GM12878 (cell line): ENCODE data around the gene PFKFB2. TPM values are rescaled to one million over a fixed set of nuclear protein-coding genes. Genes with fewer than 3 reads are reported as not detected.
A peak's percentile ranks its signal among the peaks of the same experiment; 100 is the strongest.

Experiments
- ATAC-seq: fragments of 200-7000 bp; cut with Tn5 transposase; 3 replicates; pipeline ENCODE4 v1.9.1; 2020; ENCODE audit warnings: mild to moderate bottlenecking, moderate library complexity
- BruUV-seq: library from RNA; stranded (reverse); fragments of 400-500 nt; replicated peaks from 2 replicates; lab custom pipeline; 2021; lab: Mats Ljungman, UMichigan
- CTCF ChIA-PET: fragments of 300-600 bp; sonication (Branson Sonifier 250); formaldehyde crosslinking; extraction: SDS; loops from one replicate; lab custom pipeline; 2021; ENCODE audit warnings: inconsistent platforms; lab: Yijun Ruan, JAX
- POLR2A ChIA-PET: fragments of 350-600 bp; formaldehyde crosslinking; extraction: SDS; loops from one replicate; lab custom pipeline; 2021; ENCODE audit warnings: inconsistent platforms; lab: Charles Lee
- RAD21 ChIA-PET: fragments of 300-600 bp; sonication (Branson Sonifier 250); formaldehyde crosslinking; loops from one replicate; lab custom pipeline; 2023; ENCODE audit warnings: antibody characterized with exemption; ENCODE audit not compliant: unreplicated experiment; lab: Charles Lee
- SMC1A ChIA-PET: fragments of 300-600 bp; sonication (Branson Sonifier 250); formaldehyde crosslinking; loops from one replicate; lab custom pipeline; 2023; ENCODE audit not compliant: unreplicated experiment, uncharacterized antibody; lab: Charles Lee
- DNase-seq: peaks from one replicate; pipeline ENCODE4 v3.0.0-alpha.2; 2011; ENCODE audit warnings: low read depth, low spot score
- FAIRE-seq: peaks from 3 replicates; lab custom pipeline; 2011; peaks lifted over from hg19 to GRCh38; lab: Jason Lieb, UNC
- H2AFZ ChIP-seq: 2 replicates; pipeline ENCODE4 v1.6.0; 2011; ENCODE audit warnings: low read depth, low read length, control low read depth; ENCODE audit not compliant: control insufficient read depth
- H3K27ac ChIP-seq: 2 replicates; pipeline ENCODE4 v1.5.1; 2011; ENCODE audit warnings: control low read depth; ENCODE audit not compliant: control insufficient read depth, insufficient read depth
- H3K27me3 ChIP-seq, 2 experiments: replicated peaks in 1 of 2; 2 replicates each; pipeline versions ENCODE4 v1.6.0 to v1.6.1; 2011; ENCODE audit warnings: low read length in 1 of 2; ENCODE audit not compliant: control insufficient read depth in 2 of 2, insufficient read depth in 2 of 2
- H3K36me3 ChIP-seq, 2 experiments: 2 replicates each; pipeline ENCODE4 v1.5.1; 2011; ENCODE audit warnings: low read length in 1 of 2; ENCODE audit not compliant: control insufficient read depth in 2 of 2, insufficient read depth in 2 of 2
- H3K4me1 ChIP-seq: 2 replicates; pipeline ENCODE4 v1.6.1; 2011; ENCODE audit warnings: mild to moderate bottlenecking, low read length, moderate library complexity, mixed read lengths; ENCODE audit not compliant: control insufficient read depth, insufficient read depth
- H3K4me2 ChIP-seq: 2 replicates; pipeline ENCODE4 v1.6.0; 2011; ENCODE audit warnings: control low read depth; ENCODE audit not compliant: control insufficient read depth, insufficient read depth
- H3K4me3 ChIP-seq: fragments of 200-600 bp; sonication (generic); 2 replicates; pipeline ENCODE4 v1.5.1; 2016
- H3K79me2 ChIP-seq: 2 replicates; pipeline ENCODE4 v1.6.0; 2011; ENCODE audit warnings: low read length; ENCODE audit not compliant: control insufficient read depth, insufficient read depth
- H3K9ac ChIP-seq: 2 replicates; pipeline ENCODE4 v1.8.0; 2011; ENCODE audit warnings: low read length, control low read depth, mixed read lengths; ENCODE audit not compliant: control insufficient read depth, insufficient read depth
- H3K9me3 ChIP-seq: replicated peaks from 3 replicates; pipeline ENCODE4 v1.5.1; 2011; ENCODE audit warnings: mild to moderate bottlenecking, low read length; ENCODE audit not compliant: control insufficient read depth, insufficient read depth
- H4K20me1 ChIP-seq: 2 replicates; pipeline ENCODE4 v1.6.0; 2011; ENCODE audit not compliant: control insufficient read depth, insufficient read depth
- BCL3 ChIP-seq: IDR thresholded peaks from 2 replicates; pipeline ENCODE4 v1.6.1; 2011; ENCODE audit warnings: borderline replicate concordance, low read depth, mild to moderate bottlenecking, moderate library complexity, low read length; ENCODE audit not compliant: insufficient read depth, poor library complexity, severe bottlenecking
- EP300 ChIP-seq, 2 experiments: fragments of 150-350 bp in 1 of 2; IDR thresholded peaks; 2 replicates each; pipeline ENCODE4 v1.6.1; 2011 to 2012; ENCODE audit warnings: low read depth in 2 of 2, low read length in 2 of 2, borderline replicate concordance in 1 of 2, improper control_type of control experiment in 1 of 2, inconsistent platforms in 1 of 2; ENCODE audit not compliant: control insufficient read depth in 1 of 2
- POLR2AphosphoS2 ChIP-seq: IDR thresholded peaks from 2 replicates; pipeline ENCODE4 v1.6.1; 2011; ENCODE audit warnings: low read depth, mild to moderate bottlenecking, low read length, improper control_type of control experiment, moderate library complexity
- RELA ChIP-seq: fragments of 450-650 bp; IDR thresholded peaks from 2 replicates; pipeline ENCODE4 v1.8.0; 2014; ENCODE audit warnings: borderline replicate concordance; ENCODE audit not compliant: partially characterized antibody
- SREBF1 ChIP-seq: IDR thresholded peaks from 2 replicates; pipeline ENCODE4 v1.6.1; 2012; ENCODE audit warnings: mild to moderate bottlenecking, low read length
- ZNF274 ChIP-seq: IDR thresholded peaks from one replicate; pipeline ENCODE4 v1.8.0; 2011; ENCODE audit not compliant: insufficient read length, insufficient read depth
- WGBS: methylation state at CpG from one replicate; pipeline ENCODE4 v1.1.6; 2016; ENCODE audit warnings: low lambda C conversion rate; ENCODE audit not compliant: insufficient replicate concordance, insufficient coverage; ENCODE audit errors: missing lambda C conversion rate; 5-methylcytosine and 5-hydroxymethylcytosine counted together
- in situ Hi-C: fragments of 300-500 bp; cut with MboI; formaldehyde crosslinking; loops from 9 replicates; pipeline ENCODE4 v1.14.3; 2018; ENCODE audit warnings: mixed read lengths
- intact Hi-C: fragments of 100-400 bp; cut with micrococcal nuclease; formaldehyde crosslinking; loops from one replicate; pipeline ENCODE4 v1.14.2; 2022; ENCODE audit not compliant: unreplicated experiment
- polyA plus RNA-seq, 11 experiments: library from polyadenylated mRNA; depleted of rRNA in 4 of 11; unstranded in 6 of 11; stranded (reverse) in 5 of 11; fragments of >200 nt; fragmentation: Nextera tagmentation in 4 of 11; fragmentation: Illumina TruSeq in 1 of 11; extraction: Ambion mirVana in 4 of 11; extraction: Trizol in 1 of 11; gene quantifications; 1 replicate in 1 of 11; 2 replicates in 10 of 11; pipeline versions ENCODE4 v1.2.1 to v1.2.3, GENCODE V29; 2011 to 2016; ENCODE audit warnings: inconsistent platforms in 2 of 11, missing spikeins in 2 of 11, low read depth in 1 of 11
- total RNA-seq, 4 experiments: library from RNA; depleted of rRNA in 3 of 4; stranded (reverse); fragments of >200 nt in 3 of 4; fragmentation: Illumina TruSeq in 1 of 4; extraction: Trizol in 1 of 4; gene quantifications; 2 replicates each; pipeline versions ENCODE4 v1.2.1 to v1.2.3, GENCODE V29; 2013 to 2021

The PFKFB2 gene
- total and polyA plus RNA-seq, 10 of the 15 experiments (the other 5 are each of a cell fraction or from before 2014, with no cell fraction given), result 0.40 to 1.3 (median 1.0) TPM

- WGBS, result 0% methylated on average over 2 of the region's 2 CpGs
- Histone ChIP-seq H3K27me3 (peaks cover 0 to 4% of the 10 kb centered on the region in 2 experiments; a peak in 3 of 4 replicates), H3K4me2 (no peak overlapping the region)
Observed at GRCh38 chr1:207019661-207020060, 33.4 kb upstream of the PFKFB2 start.

GRCh38 chr1:207020065-207020708 lies 32.9 kb upstream of the PFKFB2 start:
- RAD21 ChIA-PET, result no interaction called here
- DNase-seq (no peak), ATAC-seq (no peak), FAIRE-seq (no peak)
- intact Hi-C loops, result no loop called here
- Histone ChIP-seq H3K27ac (no peak overlapping the region), H3K4me2 (no peak overlapping the region), H2AFZ (no peak overlapping the region), H3K4me3 (no peak overlapping the region), H3K9ac (no peak overlapping the region), H4K20me1 (no peaks in the 10 kb centered on the region), H3K79me2 (no peaks in the 10 kb centered on the region), H3K36me3 (no peaks in the 10 kb centered on the region), H3K4me1 (no peaks in the 10 kb centered on the region), H3K9me3 (no peaks in the 10 kb centered on the region), H3K27me3 (peaks cover 0 to 4% of the 10 kb centered on the region in 2 experiments; a peak in 3 of 4 replicates)
- POLR2A ChIA-PET, result no interaction called here
- 55% methylated on average over 9 of the region's 9 CpGs for WGBS
- in situ Hi-C loops, result no loop called here
- no peak for TF ChIP-seq ZNF274
- TF ChIP-seq SREBF1, result no peak
- peak; percentile 33 for TF ChIP-seq BCL3
- no peak for TF ChIP-seq RELA
- BruUV-seq, result no TSS peak
- SMC1A ChIA-PET, result interaction anchor here (1.0 kb wide), 1 partner anchor 14 kb away, joined by 3 read pairs; no protein-coding TSS in a partner anchor
- CTCF ChIA-PET, result interaction anchor here (1.4 kb wide), 1 partner anchor 16 kb away, joined by 5 read pairs; no protein-coding TSS in a partner anchor

More at GRCh38 chr1:207019661-207020060, 33.4 kb upstream of the PFKFB2 start:
- no peaks in the 10 kb centered on the region for H3K4me1 ChIP-seq
- FAIRE-seq, result no peak
- H2AFZ ChIP-seq, result no peak overlapping the region
- H3K79me2 ChIP-seq, result no peaks in the 10 kb centered on the region
- H3K4me3 ChIP-seq, result no peak overlapping the region
- in situ Hi-C loops, result no loop called here
- no peaks in the 10 kb centered on the region for H3K9me3 ChIP-seq
- H3K27ac ChIP-seq, result no peak overlapping the region
- ChIA-PET CTCF (interaction anchor here (1.4 to 2.0 kb wide), 2 partner anchors 15 to 26 kb away, joined by 4 to 5 read pairs; no protein-coding TSS in a partner anchor), RAD21 (no interaction called here), POLR2A (interaction anchor here (0.6 kb wide), 1 partner anchor 228 kb away, joined by 3 read pairs; no protein-coding TSS in a partner anchor), SMC1A (interaction anchor here (1.0 kb wide), 1 partner anchor 13 kb away, joined by 3 read pairs; no protein-coding TSS in a partner anchor)
- ATAC-seq, result no peak
- no peak overlapping the region for H3K9ac ChIP-seq
- DNase-seq, result no peak
- no peaks in the 10 kb centered on the region for H4K20me1 ChIP-seq
- H3K36me3 ChIP-seq, result no peaks in the 10 kb centered on the region
- no peak for TF ChIP-seq EP300 (IDR thresholded peaks at IDR 0.05; ENCODE audit: borderline replicate concordance in 1 of 2, control insufficient read depth in 1 of 2, low read depth in 2 of 2, low read length in 2 of 2)
- TF ChIP-seq POLR2AphosphoS2, result no peak
- intact Hi-C loops, result no loop called here
- BruUV-seq, result no TSS peak
